ENCODE data around the gene TPST2.

The TPST2 gene

GRCh38 chr22:26601726-26602125, 11.8 kb upstream of the TPST2 start:
- H3K9ac ChIP-seq (ENCODE audit: insufficient read length, low read depth): peak overlapping the region; percentile 10
- no peaks in the 10 kb centered on the region for H3K27me3 ChIP-seq (ENCODE audit: insufficient read depth, insufficient read length)
- TF ChIP-seq ZNF274 (IDR thresholded peaks at IDR 0.05; ENCODE audit: low read depth, low read length) (no peak), YY1 (IDR thresholded peaks at IDR 0.05; ENCODE audit: insufficient read depth, insufficient read length) (no peak), SUZ12 (IDR thresholded peaks at IDR 0.05; ENCODE audit: extremely low read depth, insufficient read depth, insufficient read length) (no peak)
- no peak for DNase-seq (ENCODE audit: low read depth, low spot score)
- H3K4me3 ChIP-seq (ENCODE audit: insufficient read length, low read depth): no peak overlapping the region
- no peaks in the 10 kb centered on the region for H3K36me3 ChIP-seq (ENCODE audit: insufficient read depth, insufficient read length, low read length)
- H3K9me3 ChIP-seq (ENCODE audit: insufficient read depth, low read length): no peaks in the 10 kb centered on the region
- H3K4me1 ChIP-seq (ENCODE audit: insufficient read depth, insufficient read length): peaks cover 5% of the 10 kb centered on the region

GRCh38 chr22:26599505-26599904, 9.6 kb upstream of the TPST2 start:
- Histone ChIP-seq H3K4me1 (ENCODE audit: insufficient read depth, insufficient read length) (peaks cover 5% of the 10 kb centered on the region), H3K9me3 (ENCODE audit: insufficient read depth, low read length) (no peaks in the 10 kb centered on the region), H3K36me3 (ENCODE audit: insufficient read depth, insufficient read length, low read length) (no peaks in the 10 kb centered on the region), H3K27me3 (ENCODE audit: insufficient read depth, insufficient read length) (no peaks in the 10 kb centered on the region), H3K4me3 (ENCODE audit: insufficient read length, low read depth) (no peak overlapping the region), H3K9ac (ENCODE audit: insufficient read length, low read depth) (peak overlapping the region; percentile 42)
- TF ChIP-seq ZNF274 (IDR thresholded peaks at IDR 0.05; ENCODE audit: low read depth, low read length) (no peak), YY1 (IDR thresholded peaks at IDR 0.05; ENCODE audit: insufficient read depth, insufficient read length) (no peak), SUZ12 (IDR thresholded peaks at IDR 0.05; ENCODE audit: extremely low read depth, insufficient read depth, insufficient read length) (no peak)
- DNase-seq (ENCODE audit: low read depth, low spot score): no peak

- peaks cover 5% of the 10 kb centered on the region for H3K4me1 ChIP-seq (ENCODE audit: insufficient read depth, insufficient read length)
- no peak for TF ChIP-seq ZNF274 (IDR thresholded peaks at IDR 0.05; ENCODE audit: low read depth, low read length)
- TF ChIP-seq SUZ12 (IDR thresholded peaks at IDR 0.05; ENCODE audit: extremely low read depth, insufficient read depth, insufficient read length): no peak
- TF ChIP-seq YY1 (IDR thresholded peaks at IDR 0.05; ENCODE audit: insufficient read depth, insufficient read length): no peak
- no peaks in the 10 kb centered on the region for H3K27me3 ChIP-seq (ENCODE audit: insufficient read depth, insufficient read length)
- no peaks in the 10 kb centered on the region for H3K36me3 ChIP-seq (ENCODE audit: insufficient read depth, insufficient read length, low read length)
- no peaks in the 10 kb centered on the region for H3K9me3 ChIP-seq (ENCODE audit: insufficient read depth, low read length)
- H3K4me3 ChIP-seq (ENCODE audit: insufficient read length, low read depth): no peak overlapping the region
- no peak overlapping the region for H3K9ac ChIP-seq (ENCODE audit: insufficient read length, low read depth)
- no peak for DNase-seq (ENCODE audit: low read depth, low spot score)
These were observed 7.5 kb upstream of the TPST2 start for GRCh38 chr22:26597480-26597879.

GRCh38 chr22:26597026-26597425, 7.1 kb upstream of the TPST2 start:
- Histone ChIP-seq H3K4me1 (ENCODE audit: insufficient read depth, insufficient read length) (peaks cover 5% of the 10 kb centered on the region), H3K27me3 (ENCODE audit: insufficient read depth, insufficient read length) (no peaks in the 10 kb centered on the region), H3K4me3 (ENCODE audit: insufficient read length, low read depth) (no peak overlapping the region), H3K36me3 (ENCODE audit: insufficient read depth, insufficient read length, low read length) (no peaks in the 10 kb centered on the region), H3K9me3 (ENCODE audit: insufficient read depth, low read length) (no peaks in the 10 kb centered on the region), H3K9ac (ENCODE audit: insufficient read length, low read depth) (no peak overlapping the region)
- no peak for TF ChIP-seq SUZ12 (IDR thresholded peaks at IDR 0.05; ENCODE audit: extremely low read depth, insufficient read depth, insufficient read length)
- TF ChIP-seq YY1 (IDR thresholded peaks at IDR 0.05; ENCODE audit: insufficient read depth, insufficient read length): no peak
- TF ChIP-seq ZNF274 (IDR thresholded peaks at IDR 0.05; ENCODE audit: low read depth, low read length): no peak
- DNase-seq (ENCODE audit: low read depth, low spot score): no peak

GRCh38 chr22:26593763-26594162, 3.8 kb upstream of the TPST2 start:
- peaks cover 5% of the 10 kb centered on the region for H3K4me1 ChIP-seq (ENCODE audit: insufficient read depth, insufficient read length)
- H3K9me3 ChIP-seq (ENCODE audit: insufficient read depth, low read length): no peaks in the 10 kb centered on the region
- no peaks in the 10 kb centered on the region for H3K36me3 ChIP-seq (ENCODE audit: insufficient read depth, insufficient read length, low read length)
- TF ChIP-seq YY1 (IDR thresholded peaks at IDR 0.05; ENCODE audit: insufficient read depth, insufficient read length) (no peak), ZNF274 (IDR thresholded peaks at IDR 0.05; ENCODE audit: low read depth, low read length) (no peak), SUZ12 (IDR thresholded peaks at IDR 0.05; ENCODE audit: extremely low read depth, insufficient read depth, insufficient read length) (no peak)
- no peak overlapping the region for H3K4me3 ChIP-seq (ENCODE audit: insufficient read length, low read depth)
- no peaks in the 10 kb centered on the region for H3K27me3 ChIP-seq (ENCODE audit: insufficient read depth, insufficient read length)
- no peak overlapping the region for H3K9ac ChIP-seq (ENCODE audit: insufficient read length, low read depth)
- DNase-seq (ENCODE audit: low read depth, low spot score): no peak

GRCh38 chr22:26592421-26592891, 2.5 kb upstream of the TPST2 start:
- H3K9ac ChIP-seq (ENCODE audit: insufficient read length, low read depth): no peak overlapping the region
- H3K27me3 ChIP-seq (ENCODE audit: insufficient read depth, insufficient read length): no peaks in the 10 kb centered on the region
- no peaks in the 10 kb centered on the region for H3K9me3 ChIP-seq (ENCODE audit: insufficient read depth, low read length)
- H3K4me3 ChIP-seq (ENCODE audit: insufficient read length, low read depth): no peak overlapping the region
- DNase-seq (ENCODE audit: low read depth, low spot score): no peak
- H3K4me1 ChIP-seq (ENCODE audit: insufficient read depth, insufficient read length): peaks cover 5% of the 10 kb centered on the region
- no peaks in the 10 kb centered on the region for H3K36me3 ChIP-seq (ENCODE audit: insufficient read depth, insufficient read length, low read length)
- no peak for TF ChIP-seq YY1 (IDR thresholded peaks at IDR 0.05; ENCODE audit: insufficient read depth, insufficient read length)
- TF ChIP-seq ZNF274 (IDR thresholded peaks at IDR 0.05; ENCODE audit: low read depth, low read length): no peak
- TF ChIP-seq SUZ12 (IDR thresholded peaks at IDR 0.05; ENCODE audit: extremely low read depth, insufficient read depth, insufficient read length): no peak

- TF ChIP-seq ZNF274 (IDR thresholded peaks at IDR 0.05; ENCODE audit: low read depth, low read length): no peak
- TF ChIP-seq YY1 (IDR thresholded peaks at IDR 0.05; ENCODE audit: insufficient read depth, insufficient read length): no peak
- no peak for TF ChIP-seq SUZ12 (IDR thresholded peaks at IDR 0.05; ENCODE audit: extremely low read depth, insufficient read depth, insufficient read length)
- peak overlapping the region; percentile 83 for H3K9ac ChIP-seq (ENCODE audit: insufficient read length, low read depth)
- peak overlapping the region; percentile 65 for H3K4me3 ChIP-seq (ENCODE audit: insufficient read length, low read depth)
- peaks cover 10% of the 10 kb centered on the region for H3K4me1 ChIP-seq (ENCODE audit: insufficient read depth, insufficient read length)
- H3K36me3 ChIP-seq (ENCODE audit: insufficient read depth, insufficient read length, low read length): no peaks in the 10 kb centered on the region
- DNase-seq (ENCODE audit: low read depth, low spot score): no peak
- H3K27me3 ChIP-seq (ENCODE audit: insufficient read depth, insufficient read length): no peaks in the 10 kb centered on the region
- H3K9me3 ChIP-seq (ENCODE audit: insufficient read depth, low read length): no peaks in the 10 kb centered on the region
These were observed 526 bp downstream of the TPST2 start for GRCh38 chr22:26589367-26589844.
